HEK293T (cell line): ENCODE measurements around the gene MRPS10.

Experiments
- ARNT ChIP-seq: fragments of 450-650 bp; IDR thresholded peaks from 2 replicates; pipeline ENCODE4 v1.6.1; 2017; ENCODE audit warnings: mild to moderate bottlenecking
- BHLHE40 ChIP-seq: fragments of 450-650 bp; IDR thresholded peaks from 2 replicates; pipeline ENCODE4 v1.6.1; 2016; ENCODE audit warnings: mild to moderate bottlenecking, moderate library complexity, borderline replicate concordance
- FOXA1 ChIP-seq: fragments of 450-650 bp; IDR thresholded peaks from 2 replicates; pipeline ENCODE4 v1.6.1; 2016; ENCODE audit warnings: mild to moderate bottlenecking
- FOXK2 ChIP-seq: fragments of 450-650 bp; IDR thresholded peaks from 2 replicates; pipeline ENCODE4 v1.6.1; 2016; ENCODE audit warnings: mild to moderate bottlenecking
- FOXM1 ChIP-seq: fragments of 450-650 bp; IDR thresholded peaks from 2 replicates; pipeline ENCODE4 v1.6.1; 2017; ENCODE audit warnings: mild to moderate bottlenecking, borderline replicate concordance
- HDGF ChIP-seq: fragments of 450-650 bp; IDR thresholded peaks from 2 replicates; pipeline ENCODE4 v1.6.1; 2017; ENCODE audit warnings: antibody characterized with exemption, borderline replicate concordance
- L3MBTL2 ChIP-seq: fragments of 450-650 bp; conservative IDR thresholded peaks from 2 replicates; pipeline ENCODE4 v1.6.1; 2016; ENCODE audit warnings: mild to moderate bottlenecking
- LEF1 ChIP-seq: fragments of 450-650 bp; IDR thresholded peaks from 2 replicates; pipeline ENCODE4 v1.6.1; 2017; ENCODE audit warnings: mild to moderate bottlenecking, borderline replicate concordance
- NFRKB ChIP-seq: fragments of 450-650 bp; IDR thresholded peaks from 2 replicates; pipeline ENCODE4 v1.6.1; 2016; ENCODE audit warnings: mild to moderate bottlenecking, moderate library complexity
- SP1 ChIP-seq: fragments of 450-650 bp; IDR thresholded peaks from 2 replicates; pipeline ENCODE4 v1.6.1; 2017
- SUZ12 ChIP-seq: fragments of 450-650 bp; IDR thresholded peaks from 2 replicates; pipeline ENCODE4 v1.6.1; 2016; ENCODE audit warnings: mild to moderate bottlenecking
- TARDBP ChIP-seq: fragments of 450-650 bp; IDR thresholded peaks from 2 replicates; pipeline ENCODE4 v1.6.1; 2016
- ZNF384 ChIP-seq: fragments of 450-650 bp; IDR thresholded peaks from 2 replicates; pipeline ENCODE4 v1.6.1; 2016

DNA sequence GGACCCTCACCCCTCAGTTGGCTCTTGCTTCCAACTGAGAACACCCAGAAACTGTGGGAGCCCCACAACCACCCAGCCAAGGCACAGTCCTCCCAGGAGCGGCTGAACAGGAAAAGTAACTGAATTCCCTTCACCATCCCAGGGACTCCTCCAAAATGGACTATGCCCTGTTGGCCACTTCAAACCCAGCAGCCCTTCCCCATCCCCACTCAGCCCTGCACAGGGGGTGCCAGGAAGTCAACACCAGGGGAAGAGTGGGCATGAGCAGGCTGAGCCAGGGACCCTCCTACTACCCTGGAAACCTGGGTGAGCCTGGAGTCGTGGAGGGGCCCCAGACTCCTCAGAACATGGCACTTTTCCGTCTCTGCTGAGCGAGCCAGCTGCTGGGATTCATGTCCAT, 33.2 kb downstream of the MRPS10 start:
- TF ChIP-seq LEF1 (no peak), FOXK2 (no peak), TARDBP (no peak), ZNF384 (no peak), SP1 (no peak), NFRKB (no peak), ARNT (no peak), SUZ12 (no peak), HDGF (no peak), FOXA1 (no peak), L3MBTL2 (no peak), BHLHE40 (no peak), FOXM1 (no peak)
